MCF 10A (cell line): Measurements from ENCODE around the gene KIF26A. TPM values are rescaled to one million over a fixed set of nuclear protein-coding genes. Genes with fewer than 3 reads are reported as not detected.

Source experiments
- BruUV-seq: library from RNA; stranded (reverse); fragments of 400-500 nt; replicated peaks from 2 replicates; lab custom pipeline; 2021; lab: Mats Ljungman, UMichigan
- CTCF ChIA-PET: fragments of 300-600 bp; sonication (Branson Sonifier 250); formaldehyde crosslinking; extraction: SDS; loops from one replicate; lab custom pipeline; 2021; ENCODE audit warnings: antibody characterized with exemption, inconsistent platforms; lab: Yijun Ruan, JAX
- POLR2A ChIA-PET: fragments of 300-600, 350-650 bp; sonication (Branson Sonifier 250); formaldehyde crosslinking; extraction: SDS; loops from one replicate; lab custom pipeline; 2020; ENCODE audit warnings: antibody characterized with exemption, inconsistent platforms; lab: Yijun Ruan, JAX
- DNase-seq: peaks from one replicate; pipeline ENCODE4 v3.0.0-alpha.2; 2018; ENCODE audit not compliant: unreplicated experiment
- H3K27ac Mint-ChIP-seq: one replicate; pipeline ENCODE4 v1.8.0; 2022; ENCODE audit warnings: mild to moderate bottlenecking, low read depth, mixed read lengths; ENCODE audit not compliant: unreplicated experiment
- H3K27me3 Mint-ChIP-seq: one replicate; pipeline ENCODE4 v1.8.0; 2022; ENCODE audit warnings: mixed read lengths; ENCODE audit not compliant: insufficient read depth, unreplicated experiment
- H3K36me3 Mint-ChIP-seq: one replicate; pipeline ENCODE4 v1.8.0; 2022; ENCODE audit warnings: mild to moderate bottlenecking, moderate library complexity, mixed read lengths; ENCODE audit not compliant: insufficient read depth, unreplicated experiment
- H3K4me1 Mint-ChIP-seq: one replicate; pipeline ENCODE4 v1.8.0; 2022; ENCODE audit warnings: mixed read lengths; ENCODE audit not compliant: insufficient read depth, unreplicated experiment
- H3K4me3 Mint-ChIP-seq: one replicate; pipeline ENCODE4 v1.8.0; 2022; ENCODE audit warnings: mild to moderate bottlenecking, moderate library complexity, mixed read lengths; ENCODE audit not compliant: unreplicated experiment
- H3K9me3 Mint-ChIP-seq: one replicate; pipeline ENCODE4 v1.8.0; 2022; ENCODE audit warnings: mixed read lengths; ENCODE audit not compliant: unreplicated experiment
- intact Hi-C: fragments of 100-400 bp; cut with micrococcal nuclease; formaldehyde crosslinking; loops from 2 replicates; pipeline ENCODE4 v1.14.1; 2022
- total RNA-seq: library from RNA; stranded (reverse); gene quantifications from 2 replicates; pipeline ENCODE4 v1.2.3, GENCODE V29; 2022
- TF ChIP-seq, protein P1 (sequence below): fragments of 200-600 bp; IDR thresholded peaks from one replicate; pipeline ENCODE4 v1.8.0; 2022; ENCODE audit warnings: antibody characterized with exemption, mild to moderate bottlenecking; ENCODE audit not compliant: unreplicated experiment

The KIF26A gene
- total RNA-seq, 1 experiment from 2014 or later, result 0.26 TPM

DNA sequence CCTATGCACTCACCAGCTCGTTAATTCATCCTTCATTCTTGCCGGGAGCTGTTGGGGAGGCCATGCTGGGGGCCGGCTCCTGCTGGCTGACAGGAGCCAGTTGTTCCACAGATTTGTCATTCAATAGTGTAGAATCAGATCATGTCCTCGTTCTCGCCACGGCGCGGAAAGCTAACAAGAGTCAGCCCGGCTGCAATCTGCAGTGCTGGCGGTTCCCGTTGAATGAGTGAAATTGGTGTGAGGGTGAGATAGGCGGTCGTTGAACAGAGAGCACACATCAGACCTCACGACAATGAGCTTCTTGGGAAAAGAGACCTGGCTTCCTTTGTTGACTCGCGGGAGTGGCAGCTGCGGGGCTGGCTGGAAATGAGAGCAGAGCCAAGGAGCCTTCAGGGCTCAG, 57.5 kb downstream of the KIF26A start:
- Mint-ChIP-seq H3K36me3 (no peaks in the 10 kb centered on the region), H3K27ac (no peak overlapping the region), H3K4me3 (no peak overlapping the region), H3K9me3 (no peaks in the 10 kb centered on the region), H3K4me1 (no peaks in the 10 kb centered on the region), H3K27me3 (peaks cover 11% of the 10 kb centered on the region)
- BruUV-seq, result no TSS peak
- ChIA-PET POLR2A (no interaction called here), CTCF (interaction anchor here (0.5 kb wide), 1 partner anchor 67 kb away, joined by 3 read pairs; no protein-coding TSS in a partner anchor)
- DNase-seq, result no peak
- intact Hi-C loops, result no loop called here
- TF ChIP-seq, protein P1, sequence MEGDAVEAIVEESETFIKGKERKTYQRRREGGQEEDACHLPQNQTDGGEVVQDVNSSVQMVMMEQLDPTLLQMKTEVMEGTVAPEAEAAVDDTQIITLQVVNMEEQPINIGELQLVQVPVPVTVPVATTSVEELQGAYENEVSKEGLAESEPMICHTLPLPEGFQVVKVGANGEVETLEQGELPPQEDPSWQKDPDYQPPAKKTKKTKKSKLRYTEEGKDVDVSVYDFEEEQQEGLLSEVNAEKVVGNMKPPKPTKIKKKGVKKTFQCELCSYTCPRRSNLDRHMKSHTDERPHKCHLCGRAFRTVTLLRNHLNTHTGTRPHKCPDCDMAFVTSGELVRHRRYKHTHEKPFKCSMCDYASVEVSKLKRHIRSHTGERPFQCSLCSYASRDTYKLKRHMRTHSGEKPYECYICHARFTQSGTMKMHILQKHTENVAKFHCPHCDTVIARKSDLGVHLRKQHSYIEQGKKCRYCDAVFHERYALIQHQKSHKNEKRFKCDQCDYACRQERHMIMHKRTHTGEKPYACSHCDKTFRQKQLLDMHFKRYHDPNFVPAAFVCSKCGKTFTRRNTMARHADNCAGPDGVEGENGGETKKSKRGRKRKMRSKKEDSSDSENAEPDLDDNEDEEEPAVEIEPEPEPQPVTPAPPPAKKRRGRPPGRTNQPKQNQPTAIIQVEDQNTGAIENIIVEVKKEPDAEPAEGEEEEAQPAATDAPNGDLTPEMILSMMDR, result no peak

DNA sequence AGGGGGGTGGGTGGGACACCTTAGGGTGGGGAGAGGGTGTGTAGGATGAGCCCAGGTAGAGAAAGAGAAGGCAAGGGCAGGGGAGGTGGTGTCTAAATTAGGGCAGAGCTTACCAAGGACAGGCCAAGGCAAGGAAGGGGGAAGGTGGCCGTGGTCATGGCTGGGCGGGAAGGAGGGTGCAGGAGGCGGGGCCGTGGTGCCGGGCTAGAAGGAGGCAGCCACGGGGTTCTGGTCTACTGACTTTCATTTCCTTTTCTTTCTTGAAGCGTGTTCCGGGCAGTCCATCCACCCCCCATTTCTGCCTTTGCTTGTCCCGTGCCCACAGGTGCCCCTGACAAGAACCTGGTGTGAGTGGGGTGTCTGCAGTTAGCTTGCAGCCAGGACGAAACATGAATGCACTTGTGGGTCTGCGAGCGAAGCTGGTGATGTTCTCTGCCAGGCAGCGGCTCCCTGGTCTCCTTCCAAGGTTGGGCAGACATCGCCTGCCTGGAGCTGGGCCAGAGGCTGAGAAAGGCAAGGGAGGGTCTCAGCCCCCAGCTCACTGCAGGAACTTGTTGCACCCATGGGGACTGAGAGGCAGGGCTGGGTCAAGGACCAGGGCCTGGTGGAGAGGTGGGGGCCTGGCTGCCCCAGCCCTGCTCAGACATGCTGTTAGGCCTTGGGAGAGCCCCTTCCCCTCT, 58.2 kb downstream of the KIF26A start:
- H3K27ac Mint-ChIP-seq, result no peak overlapping the region
- no TSS peak for BruUV-seq
- no peak overlapping the region for H3K4me3 Mint-ChIP-seq
- H3K36me3 Mint-ChIP-seq, result no peaks in the 10 kb centered on the region
- TF ChIP-seq, protein P1, result no peak
- H3K27me3 Mint-ChIP-seq, result peaks cover 11% of the 10 kb centered on the region
- no peaks in the 10 kb centered on the region for H3K9me3 Mint-ChIP-seq
- POLR2A ChIA-PET, result no interaction called here
- DNase-seq, result no peak
- CTCF ChIA-PET, result interaction anchor here (0.5 kb wide), 1 partner anchor 68 kb away, joined by 3 read pairs; no protein-coding TSS in a partner anchor
- intact Hi-C loops, result no loop called here
- no peaks in the 10 kb centered on the region for H3K4me1 Mint-ChIP-seq

GRCh38 chr14:104197449-104198247, 59.3 kb downstream of the KIF26A start:
- ChIA-PET CTCF (no interaction called here), POLR2A (no interaction called here)
- H3K9me3 Mint-ChIP-seq, result no peaks in the 10 kb centered on the region
- H3K27ac Mint-ChIP-seq, result no peak overlapping the region
- no peaks in the 10 kb centered on the region for H3K36me3 Mint-ChIP-seq
- H3K4me3 Mint-ChIP-seq, result no peak overlapping the region
- DNase-seq, result no peak
- BruUV-seq, result no TSS peak
- H3K4me1 Mint-ChIP-seq, result no peaks in the 10 kb centered on the region
- intact Hi-C loops, result no loop called here
- TF ChIP-seq, protein P1, result no peak
- peaks cover 11% of the 10 kb centered on the region for H3K27me3 Mint-ChIP-seq

GRCh38 chr14:104199266-104199895, 61.0 kb downstream of the KIF26A start:
- no peak for DNase-seq
- intact Hi-C loops, result no loop called here
- Mint-ChIP-seq H3K27ac (no peak overlapping the region), H3K4me1 (no peaks in the 10 kb centered on the region), H3K27me3 (peaks cover 6% of the 10 kb centered on the region), H3K9me3 (no peaks in the 10 kb centered on the region), H3K36me3 (no peaks in the 10 kb centered on the region), H3K4me3 (no peak overlapping the region)
- ChIA-PET POLR2A (no interaction called here), CTCF (no interaction called here)
- TF ChIP-seq, protein P1, result no peak
- no TSS peak for BruUV-seq
